ENCODE data around the gene PTPN1. TPM values are rescaled to one million over a fixed set of nuclear protein-coding genes. Genes with fewer than 3 reads are reported as not detected.

Gene PTPN1
- total and polyA plus RNA-seq, 2 of the 4 experiments (the other 2 are of a cell fraction), result 31.7 to 37.4 TPM

- POLR2A ChIA-PET (ENCODE audit: unreplicated experiment), result no interaction called here
- H3K9ac ChIP-seq (ENCODE audit: low read depth, low read length), result no peak overlapping the region
- no peak overlapping the region for H3K56ac ChIP-seq (ENCODE audit: extremely low read depth, insufficient read depth, low read length)
- peaks cover 11% of the 10 kb centered on the region for H3K9me1 ChIP-seq (ENCODE audit: insufficient read depth, low read length)
- H3K79me1 ChIP-seq (ENCODE audit: low read depth in 1 of 2, low read length in 2 of 2), result peaks cover 38 to 75% of the 10 kb centered on the region in 2 experiments
- no peak overlapping the region for H2BK20ac ChIP-seq (ENCODE audit: low read depth, low read length)
- no peak overlapping the region for H2BK15ac ChIP-seq (ENCODE audit: low read depth, low read length)
- no peak overlapping the region for H3K23ac ChIP-seq (ENCODE audit: low read depth, low read length)
- no peak overlapping the region for H2AFZ ChIP-seq (replicated peaks; ENCODE audit: low read length, poor library complexity)
- no peak for ATAC-seq (ENCODE audit: low read depth)
- H2BK120ac ChIP-seq (ENCODE audit: low read depth, low read length), result no peak overlapping the region
- in situ Hi-C loops (cut with MboI; ENCODE audit: low sequenced_read_pairs) (loop anchor here (5.0 kb wide), 2 partner anchors 115 to 390 kb away; no protein-coding TSS in a partner anchor), dilution Hi-C loops (cut with HindIII; ENCODE audit: low sequenced_read_pairs, unreplicated experiment) (no loop called here), intact Hi-C loops (cut with micrococcal nuclease) (loop anchor here (5.0 kb wide), 1 partner anchor 95 kb away; no protein-coding TSS in a partner anchor)
- H2AK5ac ChIP-seq (ENCODE audit: low read depth, low read length), result no peak overlapping the region
- H2AK9ac ChIP-seq (replicated peaks; ENCODE audit: low read depth, low read length, poor library complexity), result no peak overlapping the region
- H3K14ac ChIP-seq (replicated peaks; ENCODE audit: low read depth, low read length), result no peak overlapping the region
- H4K8ac ChIP-seq (ENCODE audit: low read depth in 2 of 2, low read length in 2 of 2), result no peak overlapping the region
- BruUV-seq (replicated peaks), result no TSS peak
- no peak for DNase-seq
- no peak overlapping the region for H3K4ac ChIP-seq (ENCODE audit: low read depth, low read length)
- H3K27me3 ChIP-seq (ENCODE audit: control insufficient read depth, insufficient read depth, low read length), result no peaks in the 10 kb centered on the region
- CTCF ChIA-PET, result no interaction called here
- no peak overlapping the region for H4K91ac ChIP-seq (ENCODE audit: insufficient read depth, low read depth, low read length)
- H3K4me1 ChIP-seq (ENCODE audit: control insufficient read depth, insufficient read depth, low read length), result peaks cover 16% of the 10 kb centered on the region
- H3K27ac ChIP-seq (ENCODE audit: insufficient read depth, low read length), result no peak overlapping the region
- H4K20me1 ChIP-seq (ENCODE audit: insufficient read depth, low read length), result peaks cover 36% of the 10 kb centered on the region
- no peak overlapping the region for H4K5ac ChIP-seq (ENCODE audit: low read depth, low read length)
- peaks cover 65% of the 10 kb centered on the region for H3K36me3 ChIP-seq (ENCODE audit: control insufficient read depth, insufficient read depth, low read length)
- WGBS, 2 experiments (ENCODE audit: extremely low coverage in 2 of 2, insufficient read length in 1 of 2), result 90% methylated on average over 8 of the region's 17 CpGs; no CpG with 5 or more reads in 1 of the 2 experiments
- H3K4me2 ChIP-seq (ENCODE audit: low read depth, low read length), result no peak overlapping the region
- H3K4me3 ChIP-seq (ENCODE audit: insufficient read depth, low read depth, low read length), result no peak overlapping the region
- no peaks in the 10 kb centered on the region for H3K9me3 ChIP-seq (ENCODE audit: control insufficient read depth, insufficient read depth, low read length)
- no peak overlapping the region for H2BK5ac ChIP-seq (ENCODE audit: low read depth, low read length, poor library complexity, severe bottlenecking)
- no peak overlapping the region for H3K18ac ChIP-seq (ENCODE audit: low read depth, low read length)
- TF ChIP-seq RAD21 (IDR thresholded peaks at IDR 0.05; ENCODE audit: low read length) (no peak), RCOR1 (IDR thresholded peaks at IDR 0.05; ENCODE audit: insufficient replicate concordance, low read length) (no peak), FOS (IDR thresholded peaks at IDR 0.05; ENCODE audit: low read depth, low read length) (no peak), USF2 (IDR thresholded peaks at IDR 0.05; ENCODE audit: low read depth, low read length) (no peak), ELK1 (IDR thresholded peaks at IDR 0.05; ENCODE audit: borderline replicate concordance, low read depth, low read length) (no peak), MXI1 (IDR thresholded peaks at IDR 0.05; ENCODE audit: borderline replicate concordance, low read depth, low read length) (no peak), CEBPB (IDR thresholded peaks at IDR 0.05; ENCODE audit: low read depth, low read length) (no peak), BHLHE40 (IDR thresholded peaks at IDR 0.05; ENCODE audit: low read depth, low read length) (no peak), NFE2L2 (IDR thresholded peaks at IDR 0.05; ENCODE audit: low read depth, low read length) (no peak), POLR2A (IDR thresholded peaks at IDR 0.05; ENCODE audit: low read depth, low read length) (no peak), SMC3 (IDR thresholded peaks at IDR 0.05; ENCODE audit: low read depth, low read length) (no peak), MAZ (IDR thresholded peaks at IDR 0.05; ENCODE audit: borderline replicate concordance, low read depth, low read length) (no peak), RFX5 (IDR thresholded peaks at IDR 0.05; ENCODE audit: low read depth, low read length) (no peak), CTCF (conservative IDR thresholded peaks at IDR 0.05; ENCODE audit: low read depth, low read length) (no peak), CHD1 (IDR thresholded peaks at IDR 0.05; ENCODE audit: low read depth, low read length) (no peak)
These were observed 67.2 kb downstream of the PTPN1 start for GRCh38 chr20:50577175-50578018.
